GM18517 (cell line): ENCODE data around the gene SEMA6D.

Experiments used
- ATAC-seq: cut with Tn5 transposase; IDR thresholded peaks from one replicate; pipeline ENCODE4 v1.9.1; 2021; ENCODE audit warnings: mild to moderate bottlenecking, moderate library complexity; ENCODE audit not compliant: unreplicated experiment

SEMA6D gene

DNA sequence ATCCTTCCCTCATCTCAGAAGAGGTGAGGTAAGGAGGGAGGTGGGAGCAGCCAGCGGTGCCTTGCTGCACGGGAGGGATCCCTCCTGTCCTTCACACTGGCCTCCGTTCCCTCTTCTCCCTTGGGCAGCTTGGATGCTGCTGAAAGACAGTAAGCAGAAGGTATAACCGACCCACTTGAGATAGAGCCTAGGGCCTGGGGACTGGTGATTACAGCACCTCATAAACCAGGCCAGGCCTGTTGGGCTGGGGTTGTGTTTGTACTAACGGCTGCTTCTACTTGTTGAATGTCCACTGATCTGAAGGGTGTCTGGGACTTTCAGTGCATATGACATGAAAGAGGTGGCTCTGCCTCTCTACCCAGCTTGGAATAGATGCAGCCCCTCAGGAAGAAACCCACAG is 25.0 kb downstream of the SEMA6D start:
- ATAC-seq = no peak

DNA sequence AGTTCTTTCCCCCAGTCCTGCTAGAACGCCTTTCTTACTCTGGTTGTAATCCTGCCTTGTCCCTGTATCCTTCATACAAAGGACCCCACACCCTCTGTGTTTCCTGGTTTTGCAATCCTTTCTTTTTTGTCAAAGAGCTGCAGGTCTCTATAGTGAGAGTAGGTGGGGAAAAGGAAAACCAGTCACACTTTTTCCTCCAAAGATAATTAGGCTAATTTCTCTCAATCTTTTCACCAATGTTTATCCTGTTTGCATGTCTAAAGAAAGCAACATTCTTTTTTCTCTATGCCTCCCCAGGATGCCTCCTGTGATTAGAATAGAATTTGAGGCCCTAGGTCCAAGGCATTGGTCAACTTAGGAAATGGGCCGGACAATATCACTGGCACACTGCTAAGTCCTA is 25.4 kb downstream of the SEMA6D start:
- no peak for ATAC-seq

DNA sequence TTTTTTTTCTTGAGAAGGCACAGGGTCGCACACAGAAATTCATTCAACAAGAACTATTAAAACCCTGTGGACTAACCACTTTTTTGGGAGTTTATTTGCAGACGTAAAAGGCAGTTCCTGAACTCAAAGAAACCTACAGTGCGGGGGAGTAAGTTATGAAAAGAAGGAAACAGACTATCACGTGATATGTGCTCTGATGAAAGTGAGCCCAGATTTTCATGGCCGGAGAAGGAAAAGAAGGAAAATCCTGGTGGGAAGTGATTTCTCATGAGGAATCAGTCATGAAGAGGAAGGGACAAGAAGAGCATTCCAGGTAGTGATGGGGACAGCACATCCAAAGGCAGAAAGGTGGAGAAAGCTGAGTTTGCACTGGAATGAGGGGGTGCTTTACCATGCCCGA is 26.1 kb downstream of the SEMA6D start:
- ATAC-seq = no peak

DNA sequence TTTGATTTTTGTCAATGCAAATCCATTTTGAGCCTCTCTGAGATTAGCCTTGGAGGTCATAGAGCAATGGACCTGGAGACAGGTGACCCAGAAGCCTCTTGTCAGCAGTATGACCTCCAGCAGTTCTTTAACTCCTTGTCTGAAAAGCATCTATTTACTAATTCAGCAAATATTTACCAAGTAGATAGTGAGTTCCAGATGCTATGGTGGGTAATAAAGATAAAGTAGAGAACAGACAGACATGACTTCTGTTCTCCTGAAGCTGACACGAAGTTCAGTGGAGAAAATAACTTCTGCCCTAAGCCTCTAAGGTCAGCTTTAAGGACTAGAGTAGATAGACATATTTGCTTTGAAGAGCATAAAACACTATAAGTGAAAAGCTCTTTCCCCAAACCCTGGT is 26.6 kb downstream of the SEMA6D start:
- no peak for ATAC-seq

DNA sequence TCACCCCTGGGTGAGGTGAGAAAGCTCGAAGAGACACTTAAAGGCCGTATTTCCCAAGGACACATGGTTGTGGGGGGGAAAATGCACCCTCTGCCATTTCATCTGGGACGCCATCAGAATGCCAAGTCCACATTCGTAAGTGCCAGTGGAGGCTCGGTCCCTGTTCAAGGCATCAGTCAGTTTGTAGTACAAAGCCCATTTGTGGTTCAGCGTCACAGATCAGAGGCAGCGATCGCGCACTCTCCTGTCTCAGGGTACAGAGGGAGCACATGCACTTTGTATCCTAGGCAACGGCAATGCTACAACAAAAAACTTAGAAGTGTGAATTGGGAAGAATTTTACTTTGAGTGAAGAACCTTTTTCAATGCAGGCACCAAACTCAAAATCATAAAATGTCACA is 27.2 kb downstream of the SEMA6D start:
- no peak for ATAC-seq

DNA sequence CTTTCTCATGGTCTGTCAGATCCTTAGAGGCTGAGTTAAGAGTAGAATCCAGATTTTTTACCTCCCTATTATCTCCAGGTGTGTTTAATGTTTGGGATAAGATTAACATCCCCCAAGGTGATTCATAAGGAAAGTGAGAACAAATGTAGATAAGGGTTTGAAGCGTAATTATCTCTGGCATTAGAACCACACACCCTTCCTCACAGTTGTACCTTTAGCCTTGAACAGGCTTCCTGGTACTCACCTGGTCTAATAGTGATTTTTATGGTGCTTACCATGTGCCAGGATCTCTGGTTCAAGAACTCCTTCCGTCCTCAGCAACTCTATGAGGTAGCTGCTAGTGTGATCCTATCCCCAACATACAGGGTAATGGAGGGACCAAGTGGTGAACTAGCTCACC is 27.7 kb downstream of the SEMA6D start:
- ATAC-seq = no peak

DNA sequence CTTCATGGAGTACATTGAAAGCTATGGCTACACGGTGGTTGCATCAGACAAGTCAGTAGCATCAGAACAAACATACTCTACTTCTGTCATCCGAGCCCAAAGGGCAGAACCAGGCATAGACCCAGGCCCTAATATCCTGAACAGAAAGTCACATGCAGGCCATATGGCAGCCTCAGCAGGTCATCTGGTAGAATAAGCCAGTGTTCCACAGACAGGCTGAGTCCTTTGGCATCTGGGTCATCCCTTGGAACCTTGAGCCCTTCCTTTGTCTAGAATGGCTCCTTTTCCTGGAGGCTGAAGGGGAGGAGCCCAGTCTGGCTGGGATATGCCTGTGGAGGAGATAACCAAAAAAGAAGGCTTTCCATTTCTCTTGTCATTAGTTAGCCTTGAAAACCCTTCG is 29.2 kb downstream of the SEMA6D start:
- no peak for ATAC-seq

DNA sequence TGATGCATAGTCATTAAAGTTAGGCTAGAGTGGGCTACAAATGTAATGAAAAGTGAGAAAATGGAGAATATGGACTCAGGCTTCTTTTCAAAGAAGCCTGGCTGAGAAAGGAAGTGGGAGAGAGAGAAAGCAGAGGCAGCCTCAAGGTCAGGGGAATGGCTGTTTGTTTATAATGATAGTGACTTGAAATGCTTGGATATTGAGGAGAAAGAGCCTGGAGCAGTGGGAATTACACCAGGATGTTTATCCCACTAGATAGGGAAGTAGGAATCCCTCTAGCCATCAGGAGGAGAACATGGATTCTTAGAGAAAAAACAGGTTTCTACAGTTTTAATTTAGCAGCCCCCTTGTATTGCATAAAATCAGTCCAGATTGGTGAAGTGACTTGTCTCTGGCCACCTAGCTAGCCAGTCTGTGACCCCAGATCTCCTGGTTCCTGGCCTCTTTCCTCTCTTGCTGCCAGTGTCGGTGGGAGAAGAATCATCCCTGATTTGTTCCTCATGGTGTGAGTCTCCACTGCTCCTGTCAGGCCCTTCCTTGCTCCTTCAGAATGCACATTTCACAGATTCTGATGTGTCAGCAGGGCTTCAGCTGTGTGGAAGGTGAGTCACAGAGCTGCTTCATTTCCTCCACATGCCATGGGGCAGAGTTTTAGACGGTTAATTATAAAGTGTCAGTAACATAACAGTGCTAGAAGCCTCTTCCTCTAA is 32.9 kb downstream of the SEMA6D start:
- no peak for ATAC-seq

DNA sequence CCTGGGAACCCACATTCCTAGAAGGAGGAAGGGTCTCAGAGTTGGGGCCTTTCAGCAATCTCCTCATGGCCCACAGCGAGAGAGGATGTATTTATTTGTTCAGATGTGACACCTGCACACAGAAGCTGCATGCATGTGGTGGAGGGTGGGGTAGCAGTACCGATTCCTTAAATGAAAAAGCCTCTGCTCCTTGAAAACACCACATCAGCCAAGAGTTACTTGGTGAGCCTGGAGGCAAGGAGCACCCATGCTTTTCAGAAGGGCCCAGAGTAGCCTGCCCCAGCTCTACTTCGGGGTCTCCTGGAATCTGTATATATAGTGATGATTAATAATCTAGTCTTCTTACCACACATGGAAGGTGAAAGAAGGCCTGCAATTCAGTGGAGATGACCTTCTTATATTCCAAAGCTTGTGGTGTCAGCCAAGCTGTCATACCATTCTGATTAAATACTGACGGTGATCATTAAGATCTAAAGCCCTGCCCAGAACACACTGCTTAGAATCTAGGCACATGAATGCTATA is 33.5 kb downstream of the SEMA6D start:
- no peak for ATAC-seq

DNA sequence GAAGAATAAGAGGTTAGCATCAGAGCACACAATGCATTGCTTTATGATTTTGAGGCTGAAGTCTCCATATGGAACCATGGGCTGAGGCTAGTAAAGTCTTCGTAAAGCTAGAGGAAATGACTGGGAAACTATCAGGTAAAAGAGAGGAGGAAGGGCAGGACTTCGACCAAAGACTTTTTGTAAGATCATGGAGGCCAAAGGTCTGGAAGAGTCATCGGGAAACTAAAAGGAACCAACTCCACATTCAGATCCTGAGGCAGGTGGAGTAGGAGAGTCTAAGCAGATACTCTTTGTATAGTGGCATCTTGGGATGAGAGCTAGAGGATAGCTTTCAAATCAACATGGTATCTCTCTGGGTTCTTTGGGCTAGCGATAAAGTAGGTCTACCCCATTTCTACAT is 36.3 kb downstream of the SEMA6D start:
- ATAC-seq = no peak

DNA sequence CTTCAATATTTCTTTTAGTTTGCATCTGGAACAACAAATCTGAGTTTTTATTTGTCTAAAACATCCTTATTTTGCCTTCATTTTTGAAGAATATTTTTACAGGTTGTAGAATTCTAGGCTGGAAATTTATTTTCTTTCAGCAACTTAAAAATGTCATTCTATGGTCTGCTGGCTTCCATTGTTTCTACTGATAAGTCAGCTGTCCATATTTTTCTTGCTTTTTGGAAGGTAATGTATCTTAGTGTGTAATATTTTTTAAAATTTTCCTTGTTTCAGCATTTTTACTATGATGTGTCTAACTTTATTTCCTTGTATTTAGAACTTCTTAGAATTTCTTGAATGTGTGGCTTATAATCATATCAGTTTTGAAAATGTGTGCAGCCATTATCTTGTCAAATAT is 37.0 kb downstream of the SEMA6D start:
- no peak for ATAC-seq

DNA sequence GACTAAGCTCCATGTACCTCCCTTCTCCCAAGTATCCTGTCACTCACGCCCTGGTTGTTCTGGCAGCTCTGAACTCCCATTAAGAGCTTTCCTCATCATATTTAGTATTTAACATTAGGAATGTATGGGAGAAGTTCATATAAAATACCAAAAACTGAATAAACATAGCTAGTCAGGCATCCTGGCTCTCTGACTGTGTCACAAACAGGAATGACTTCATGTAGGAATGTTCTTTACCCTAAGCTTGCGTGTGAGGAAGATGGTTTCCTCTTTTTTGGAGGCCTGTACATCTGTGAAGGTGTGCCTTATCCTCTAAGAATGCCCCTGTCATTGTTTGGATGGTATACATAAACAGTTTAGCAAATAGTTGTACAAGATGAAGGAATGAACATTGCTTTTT is 38.6 kb downstream of the SEMA6D start:
- ATAC-seq = no peak

DNA sequence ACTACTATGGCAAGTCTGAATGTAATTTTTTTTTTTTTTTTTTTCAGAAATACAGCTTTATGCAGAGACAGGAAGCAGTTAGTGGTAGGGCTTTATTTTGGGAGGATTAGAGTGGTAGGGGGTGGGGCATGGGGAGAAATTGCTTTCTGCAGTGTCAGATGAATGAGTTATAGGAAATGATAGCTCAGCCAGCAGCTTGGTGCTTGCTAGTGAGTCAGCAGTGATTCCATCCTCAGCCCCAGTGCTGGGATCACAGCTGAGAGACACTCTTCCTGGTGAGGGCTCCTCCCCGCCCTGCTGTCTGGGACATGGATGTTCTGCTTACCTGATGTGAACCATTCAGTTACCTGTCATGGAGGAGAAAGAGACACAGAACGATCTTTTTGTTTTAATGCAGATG is 39.6 kb downstream of the SEMA6D start:
- no peak for ATAC-seq

DNA sequence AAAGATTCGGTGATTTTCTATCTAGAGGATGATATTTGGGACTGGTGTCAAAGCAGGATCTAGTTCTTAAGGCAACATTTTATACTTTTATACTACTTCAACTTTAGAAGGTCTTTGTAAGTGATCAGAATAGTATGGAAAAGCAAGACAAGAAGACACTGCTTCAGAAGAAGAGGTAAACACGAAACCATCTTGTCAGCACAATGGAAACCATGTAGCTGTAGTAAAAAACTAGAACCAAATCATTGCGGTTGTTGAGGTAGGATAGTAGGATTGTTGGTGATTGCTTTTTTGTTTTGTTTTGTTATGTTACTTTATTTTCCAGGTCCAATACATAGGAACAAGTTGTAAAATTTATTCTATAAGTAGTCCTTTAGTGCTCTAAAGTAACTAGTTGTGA is 40.0 kb downstream of the SEMA6D start:
- no peak for ATAC-seq

DNA sequence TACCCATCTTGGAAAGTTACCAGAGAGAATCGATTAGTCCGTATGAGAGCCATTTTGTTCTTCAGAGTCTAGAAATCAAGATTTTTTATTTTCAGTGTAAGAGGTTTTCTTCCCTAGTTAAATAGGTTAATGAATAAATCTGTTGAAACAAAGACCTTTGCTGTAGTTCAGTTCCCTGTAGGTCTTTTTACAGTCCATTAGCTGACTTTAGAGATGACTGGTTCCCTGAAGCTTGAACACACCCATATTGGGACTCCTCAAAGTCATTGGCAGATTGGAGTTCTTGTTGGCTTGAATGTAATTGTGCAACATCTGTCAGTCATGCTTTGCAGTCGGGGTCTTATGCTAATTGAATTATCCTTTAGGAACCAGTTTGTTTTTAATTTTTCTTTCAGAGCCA is 45.3 kb downstream of the SEMA6D start:
- ATAC-seq = no peak

DNA sequence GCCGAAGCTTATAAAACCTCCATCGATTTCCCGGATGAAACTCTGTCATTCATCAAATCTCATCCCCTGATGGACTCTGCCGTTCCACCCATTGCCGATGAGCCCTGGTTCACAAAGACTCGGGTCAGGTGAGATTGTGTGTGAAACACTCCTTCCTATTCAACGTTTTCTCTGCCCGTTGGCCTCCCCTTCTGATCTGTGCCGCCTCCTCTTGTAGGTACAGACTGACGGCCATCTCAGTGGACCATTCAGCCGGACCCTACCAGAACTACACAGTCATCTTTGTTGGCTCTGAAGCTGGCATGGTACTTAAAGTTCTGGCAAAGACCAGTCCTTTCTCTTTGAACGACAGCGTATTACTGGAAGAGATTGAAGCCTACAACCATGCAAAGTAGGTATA is 47.4 kb downstream of the SEMA6D start:
- no peak for ATAC-seq

DNA sequence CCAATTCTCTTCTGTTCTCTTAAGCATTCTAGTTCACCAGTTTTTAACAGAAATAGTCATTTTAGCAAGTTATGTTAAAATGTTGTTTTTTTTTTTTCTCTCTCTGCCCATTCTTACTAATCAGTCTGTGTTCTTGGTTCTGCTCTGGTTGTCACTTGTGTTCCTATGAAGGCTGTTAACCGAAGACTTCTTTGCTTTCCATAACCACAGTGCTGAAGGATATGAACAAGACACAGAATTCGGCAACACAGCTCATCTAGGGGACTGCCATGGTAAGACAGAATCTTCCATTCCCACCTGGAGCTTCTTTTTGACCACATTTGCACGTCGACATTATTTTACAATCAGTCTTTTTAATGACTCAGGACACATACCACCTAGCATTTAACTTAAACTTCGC is 49.1 kb downstream of the SEMA6D start:
- no peak for ATAC-seq

DNA sequence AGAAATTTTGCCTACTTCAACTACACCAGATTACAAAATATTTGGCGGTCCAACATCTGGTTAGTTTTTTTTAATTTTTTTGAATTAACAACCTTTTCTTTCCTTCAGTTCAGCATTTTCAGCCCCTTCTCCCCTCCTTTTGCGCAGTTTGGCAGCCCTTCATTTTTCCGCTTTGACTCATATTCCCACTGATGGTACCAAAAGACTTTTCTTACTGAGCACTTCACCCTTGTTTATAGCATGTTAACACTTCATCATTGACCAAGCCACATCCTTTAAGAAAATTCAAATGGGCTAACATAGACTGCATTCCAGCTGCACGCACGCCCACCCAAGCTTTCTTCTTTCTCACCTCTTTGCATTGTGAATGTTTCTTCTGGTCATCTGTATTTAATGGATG is 49.7 kb downstream of the SEMA6D start:
- no peak for ATAC-seq

DNA sequence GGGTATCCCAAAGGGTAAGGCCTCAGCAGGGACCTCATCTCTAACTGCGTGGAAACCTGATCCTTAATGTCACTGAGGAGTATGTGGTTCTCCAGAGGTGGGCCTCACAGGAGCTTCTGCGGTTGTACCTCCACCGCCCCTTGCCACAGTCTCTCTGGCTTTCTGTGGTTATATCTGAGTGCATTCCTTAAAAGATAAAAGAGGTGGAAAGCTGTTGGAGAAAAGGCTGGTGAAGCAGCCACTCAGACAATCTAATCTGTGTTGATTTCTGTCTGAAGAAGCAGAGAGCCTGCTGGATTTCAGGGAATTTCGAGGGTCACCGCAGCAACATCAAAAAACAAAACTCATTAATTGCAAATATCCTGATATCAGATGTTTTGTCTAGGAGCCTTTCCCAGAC is 51.4 kb downstream of the SEMA6D start:
- ATAC-seq = no peak

DNA sequence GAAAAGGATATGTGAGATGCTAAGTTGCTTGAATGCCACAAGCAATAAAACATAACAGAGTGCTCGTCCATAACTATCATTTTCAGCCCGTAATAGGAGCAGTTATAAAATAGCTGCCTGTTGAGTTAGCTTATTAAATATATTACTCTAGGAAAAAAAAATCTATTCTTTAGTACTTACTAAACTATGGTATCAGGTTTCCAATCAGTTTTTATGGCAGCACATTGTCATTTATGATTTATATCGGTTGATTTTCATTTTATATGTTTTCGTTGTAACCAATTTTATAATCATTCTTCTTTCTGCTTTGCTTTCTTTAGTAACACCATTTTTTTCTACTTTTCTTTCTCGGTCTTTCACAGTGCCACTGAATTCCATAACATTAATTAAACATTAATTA is 51.9 kb downstream of the SEMA6D start:
- no peak for ATAC-seq

DNA sequence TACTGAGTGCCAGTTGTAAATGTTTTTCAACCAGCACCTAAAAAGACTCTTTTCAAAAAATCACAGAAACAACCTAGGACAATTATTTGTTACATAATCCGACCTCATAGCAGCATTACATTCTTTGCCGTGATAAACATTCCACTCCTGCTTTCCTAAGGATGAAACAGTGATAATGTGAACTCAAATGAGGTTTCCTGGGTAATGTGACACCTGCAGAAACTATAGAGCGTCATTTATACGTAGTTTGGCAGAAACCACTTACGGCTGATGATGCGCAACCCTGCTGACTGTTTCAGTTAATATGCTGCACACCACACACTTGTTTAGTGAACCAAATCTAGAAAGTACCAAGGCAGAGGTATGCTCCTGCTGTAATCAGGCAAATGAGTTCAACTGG is 55.8 kb downstream of the SEMA6D start:
- ATAC-seq = no peak

DNA sequence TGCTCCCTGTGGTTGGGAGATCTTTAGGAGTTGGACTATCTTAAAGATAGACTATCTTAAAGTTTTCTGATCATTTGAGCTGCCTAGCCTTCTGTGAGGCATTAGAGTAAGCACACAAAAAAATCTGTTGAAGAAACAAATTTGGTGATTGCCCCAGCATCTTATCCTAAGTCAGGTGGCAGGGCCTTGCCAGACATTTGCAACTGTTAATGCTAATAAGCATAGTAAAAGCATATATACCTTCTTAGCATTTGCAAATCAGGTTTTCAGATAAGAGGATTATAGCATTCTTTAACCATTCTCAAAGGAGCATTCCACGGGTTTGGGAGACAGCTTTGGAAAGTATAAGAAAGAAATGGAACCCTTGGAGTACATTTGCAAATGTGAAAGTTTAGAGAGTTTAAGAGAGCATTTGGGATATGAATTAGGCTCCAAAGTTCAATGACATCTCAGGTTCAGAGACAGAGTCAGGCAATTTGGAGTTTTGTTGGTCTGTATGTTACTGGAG is 61.0 kb downstream of the SEMA6D start:
- no peak for ATAC-seq

DNA sequence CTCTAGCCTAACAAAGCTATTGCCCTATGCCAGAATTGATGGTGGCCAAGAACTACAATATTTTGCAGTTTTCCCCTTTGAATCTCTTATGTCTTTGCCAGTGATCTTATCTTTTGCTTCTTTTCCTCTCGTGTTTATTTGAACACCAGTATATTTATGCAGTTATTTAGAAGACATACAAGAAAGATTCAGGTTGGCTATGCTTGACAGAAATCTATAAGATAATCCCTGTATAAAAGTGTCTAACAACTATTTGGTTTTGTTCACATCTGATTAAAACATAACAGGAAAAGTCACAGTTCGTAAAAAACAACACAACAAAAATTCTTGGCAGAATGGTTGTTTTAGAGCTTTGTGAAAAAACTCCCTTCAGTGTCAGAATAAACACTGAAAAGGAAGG is 63.7 kb downstream of the SEMA6D start:
- ATAC-seq = no peak
